Panc1 (cell line): ENCODE results near the gene ZNF503. TPM values are rescaled to one million over a fixed set of nuclear protein-coding genes. Genes with fewer than 3 reads are reported as not detected.

Experiments used
- ATAC-seq: fragments of 200-7000 bp; cut with Tn5 transposase; 2 replicates; pipeline ENCODE4 v1.9.1; 2020; ENCODE audit warnings: mild to moderate bottlenecking, moderate library complexity
- BruUV-seq: library from RNA; stranded (reverse); fragments of 400-500 nt; replicated peaks from 2 replicates; lab custom pipeline; 2021; lab: Mats Ljungman, UMichigan
- CTCF ChIA-PET: fragments of 300-600 bp; sonication (Branson Sonifier 250); formaldehyde crosslinking; loops from one replicate; lab custom pipeline; 2022; ENCODE audit warnings: antibody characterized with exemption; lab: Charles Lee
- POLR2A ChIA-PET: fragments of 300-600 bp; sonication (Branson Sonifier 250); formaldehyde crosslinking; loops from one replicate; lab custom pipeline; 2022; ENCODE audit warnings: antibody characterized with exemption; lab: Charles Lee
- DNase-seq: peaks from one replicate; pipeline ENCODE4 v3.0.0-alpha.2; 2010; ENCODE audit warnings: low read depth, low spot score
- H3K27ac ChIP-seq: 2 replicates; pipeline ENCODE4 v1.5.1; 2011; ENCODE audit warnings: mild to moderate bottlenecking, low read length, inconsistent platforms
- H3K27me3 ChIP-seq: fragments of 200-500 bp; sonication (Bioruptor generic); 2 replicates; pipeline ENCODE4 v1.6.0; 2014; ENCODE audit warnings: low read length, inconsistent platforms; ENCODE audit not compliant: control insufficient read depth, insufficient read depth
- H3K36me3 ChIP-seq: fragments of 200-500 bp; sonication (Bioruptor generic); 2 replicates; pipeline ENCODE4 v1.5.1; 2014; ENCODE audit warnings: inconsistent platforms, mild to moderate bottlenecking, low read length, moderate library complexity; ENCODE audit not compliant: control insufficient read depth, insufficient read depth
- H3K4me1 ChIP-seq: 2 replicates; pipeline ENCODE4 v1.5.1; 2011; ENCODE audit warnings: inconsistent platforms, mild to moderate bottlenecking, low read length, moderate library complexity; ENCODE audit not compliant: control insufficient read depth, insufficient read depth
- H3K4me3 ChIP-seq, 2 experiments: 2 replicates each; pipeline ENCODE4 v1.5.1; 2011 to 2012; ENCODE audit warnings: low read depth in 2 of 2, low read length in 2 of 2, mild to moderate bottlenecking in 2 of 2, inconsistent platforms in 1 of 2, moderate library complexity in 1 of 2
- H3K9me3 ChIP-seq: fragments of 200-500 bp; sonication (Bioruptor generic); 2 replicates; pipeline ENCODE4 v1.5.1; 2014; ENCODE audit warnings: low read depth, mild to moderate bottlenecking, inconsistent platforms, low read length, moderate library complexity; ENCODE audit not compliant: control insufficient read depth, insufficient read depth
- CTCF ChIP-seq: fragments of 450-650 bp; IDR thresholded peaks from 2 replicates; pipeline ENCODE4 v1.5.1; 2017; ENCODE audit warnings: mild to moderate bottlenecking
- POLR2AphosphoS5 ChIP-seq: IDR thresholded peaks from 2 replicates; pipeline ENCODE4 v1.6.1; 2012; ENCODE audit warnings: mild to moderate bottlenecking, low read depth, low read length, moderate library complexity
- REST ChIP-seq, 2 experiments: IDR thresholded peaks; 2 replicates each; pipeline ENCODE4 v1.6.1; 2011 to 2012; ENCODE audit warnings: low read depth in 2 of 2, control low read depth in 1 of 2, low read length in 1 of 2, mild to moderate bottlenecking in 1 of 2, moderate library complexity in 1 of 2; ENCODE audit not compliant: insufficient read depth in 1 of 2
- SIN3A ChIP-seq: IDR thresholded peaks from 2 replicates; pipeline ENCODE4 v1.6.1; 2012; ENCODE audit warnings: low read depth, mild to moderate bottlenecking, low read length, moderate library complexity, borderline replicate concordance; ENCODE audit not compliant: insufficient read depth
- TCF7L2 ChIP-seq: IDR thresholded peaks from 2 replicates; pipeline ENCODE4 v1.6.1; 2011; ENCODE audit warnings: mild to moderate bottlenecking, low read depth, low read length, inconsistent platforms
- in situ Hi-C: cut with HindIII; loops from 2 replicates; pipeline ENCODE4 v1.10.0; 2016; ENCODE audit warnings: low sequenced_read_pairs, low pct_unique_long_range_greater_than_20kb
- intact Hi-C: fragments of 100-400 bp; cut with micrococcal nuclease; formaldehyde crosslinking; loops from one replicate; pipeline ENCODE4 v1.10.0; 2022; ENCODE audit not compliant: unreplicated experiment
- total RNA-seq: library from RNA; stranded (reverse); gene quantifications from one replicate; pipeline ENCODE4 v1.2.1, GENCODE V29; 2021; ENCODE audit not compliant: unreplicated experiment

The ZNF503 gene
- total RNA-seq, 1 experiment from 2014 or later, result 10.4 TPM

- intact Hi-C loops, result loop anchor here (10.0 kb wide), 3 partner anchors 508 to 1138 kb away; no protein-coding TSS in a partner anchor
- in situ Hi-C loops, result no loop called here
- no peaks in the 10 kb centered on the region for H3K9me3 ChIP-seq
- no TSS peak for BruUV-seq
- POLR2A ChIA-PET, result no interaction called here
- H3K4me1 ChIP-seq, result peaks cover 29% of the 10 kb centered on the region
- ATAC-seq (no peak), DNase-seq (no peak)
- peak overlapping the region; percentile 77 for H3K27ac ChIP-seq
- peaks cover 29% of the 10 kb centered on the region for H3K27me3 ChIP-seq
- TF ChIP-seq POLR2AphosphoS5 (no peak), TCF7L2 (no peak), REST (IDR thresholded peaks at IDR 0.05; ENCODE audit: insufficient read depth in 1 of 2, low read depth in 2 of 2, low read length in 1 of 2) (no peak), CTCF (no peak), SIN3A (no peak)
- CTCF ChIA-PET, result no interaction called here
- peak overlapping the region; percentile 61 to 63; a peak in 3 of 4 replicates for H3K4me3 ChIP-seq
- peaks cover 5% of the 10 kb centered on the region; the same call in 1 of the 2 replicates for H3K36me3 ChIP-seq
Measured at GRCh38 chr10:75406462-75407223, 5.1 kb upstream of the ZNF503 start.

- CTCF ChIA-PET, result no interaction called here
- H3K4me1 ChIP-seq, result peaks cover 31% of the 10 kb centered on the region
- ATAC-seq (no peak), DNase-seq (no peak)
- H3K36me3 ChIP-seq, result peaks cover 5% of the 10 kb centered on the region; the same call in 1 of the 2 replicates
- H3K27me3 ChIP-seq, result peaks cover 27% of the 10 kb centered on the region
- BruUV-seq, result no TSS peak
- intact Hi-C loops (loop anchor here (10.0 kb wide), 3 partner anchors 509 to 1139 kb away; no protein-coding TSS in a partner anchor), in situ Hi-C loops (no loop called here)
- no peaks in the 10 kb centered on the region for H3K9me3 ChIP-seq
- POLR2A ChIA-PET, result interaction anchor here (0.7 kb wide), 1 partner anchor 305 kb away, joined by 3 read pairs; no protein-coding TSS in a partner anchor
- H3K27ac ChIP-seq, result peak overlapping the region; percentile 77
- peak overlapping the region; percentile 61 for H3K4me3 ChIP-seq
- no peak for TF ChIP-seq CTCF
- TF ChIP-seq SIN3A, result no peak
- TF ChIP-seq TCF7L2, result no peak
- no peak for TF ChIP-seq POLR2AphosphoS5
- no peak for TF ChIP-seq REST (IDR thresholded peaks at IDR 0.05; ENCODE audit: insufficient read depth in 1 of 2, low read depth in 2 of 2, low read length in 1 of 2)
Measured at GRCh38 chr10:75405598-75406461, 4.3 kb upstream of the ZNF503 start.
